NCI-H524 (cell line): ENCODE data around the gene KPNA6.
A peak's percentile ranks its signal among the peaks of the same experiment; 100 is the strongest.
"Not testable (repeated sequence)": the region's sequence is repeated elsewhere in the genome, so short reads cannot be mapped to it uniquely, and the experiment has no call there.

ENCODE experiments used
- DNase-seq, 2 experiments: peaks; one replicate each; lab custom pipeline; 2025; lab: John Stamatoyannopoulos, UW

Gene KPNA6

DNA sequence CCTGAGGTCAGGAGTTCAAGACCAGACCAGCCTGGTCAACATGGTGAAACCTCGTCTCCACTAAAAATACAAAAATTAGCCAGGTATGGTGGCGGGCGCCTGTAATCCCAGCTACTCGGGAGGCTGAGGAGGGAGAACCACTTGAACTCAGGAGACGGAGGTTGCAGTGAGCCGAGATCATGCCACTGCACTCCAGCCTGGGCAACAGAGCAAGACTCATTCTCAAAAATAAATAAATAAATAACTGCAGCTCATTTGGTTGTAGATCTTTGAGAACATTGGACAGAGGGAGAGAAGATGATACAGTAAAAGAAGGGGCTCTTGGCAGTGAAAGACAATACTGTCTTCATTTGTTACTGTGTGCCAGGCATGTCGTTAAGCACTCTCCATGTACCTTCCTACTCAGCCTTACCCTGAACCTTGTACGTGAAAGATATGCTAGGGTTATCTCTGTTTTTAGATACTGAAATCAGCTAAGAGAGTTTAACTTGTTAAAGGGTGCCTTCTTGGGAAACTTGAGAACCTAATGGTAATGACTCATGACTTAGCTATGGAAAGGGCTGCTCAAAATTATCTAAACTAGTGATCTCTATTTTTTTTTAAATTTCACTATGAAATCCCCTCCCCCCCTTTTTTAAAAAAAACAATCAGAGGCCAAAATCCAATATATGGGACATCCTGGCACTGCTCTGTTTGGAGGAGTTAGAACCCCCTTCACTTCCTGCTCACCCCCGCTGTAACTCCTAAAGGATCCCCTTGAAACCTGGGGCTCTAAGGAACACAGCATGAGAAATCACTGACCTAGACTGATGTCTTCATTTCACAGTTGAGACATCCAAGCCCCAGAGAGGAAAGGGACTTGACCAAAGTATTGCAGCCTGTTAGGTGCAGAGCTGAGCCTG lies 6.8 kb upstream of the KPNA6 start:
- DNase-seq, result no peak

DNA sequence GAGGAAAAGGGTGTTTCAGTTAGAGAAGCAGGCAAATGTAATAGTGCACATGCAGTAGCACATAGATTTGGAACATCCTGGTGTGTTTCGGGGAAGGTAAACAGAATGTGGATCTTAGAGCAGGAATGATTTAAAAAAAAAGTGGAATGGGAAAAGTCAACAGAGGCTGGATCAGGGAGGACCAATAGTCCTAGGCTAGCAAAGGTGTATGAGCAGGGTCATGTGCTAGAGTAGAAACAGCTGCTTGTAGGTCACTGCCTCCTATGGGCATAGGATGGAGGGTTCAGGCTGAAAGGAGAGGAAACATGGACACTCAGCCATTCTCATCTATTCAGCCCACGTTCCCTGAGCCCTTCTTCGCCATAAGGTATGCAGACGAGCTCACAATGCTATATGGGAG lies 3.7 kb upstream of the KPNA6 start:
- no peak for DNase-seq

DNA sequence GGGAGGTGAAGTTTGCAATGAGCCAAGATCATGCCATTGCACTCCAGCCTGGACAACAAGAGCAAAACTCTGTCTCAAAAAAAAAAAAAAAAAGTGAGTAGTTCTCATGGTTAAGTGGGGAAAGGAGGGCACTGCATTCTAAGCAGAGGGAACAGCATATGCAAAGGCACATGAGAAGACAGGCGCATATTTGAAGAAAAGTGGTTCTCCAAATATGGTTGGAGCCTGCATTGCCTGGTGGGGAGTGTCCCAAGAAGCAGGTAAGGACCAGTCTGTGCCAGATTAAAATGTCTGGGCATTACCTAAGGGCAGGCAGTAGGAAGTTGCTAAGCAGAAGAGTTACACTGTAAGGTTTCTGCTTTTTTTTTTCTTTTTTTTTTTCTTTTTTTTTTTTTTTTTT lies 2.5 kb upstream of the KPNA6 start:
- DNase-seq, result no peak

DNA sequence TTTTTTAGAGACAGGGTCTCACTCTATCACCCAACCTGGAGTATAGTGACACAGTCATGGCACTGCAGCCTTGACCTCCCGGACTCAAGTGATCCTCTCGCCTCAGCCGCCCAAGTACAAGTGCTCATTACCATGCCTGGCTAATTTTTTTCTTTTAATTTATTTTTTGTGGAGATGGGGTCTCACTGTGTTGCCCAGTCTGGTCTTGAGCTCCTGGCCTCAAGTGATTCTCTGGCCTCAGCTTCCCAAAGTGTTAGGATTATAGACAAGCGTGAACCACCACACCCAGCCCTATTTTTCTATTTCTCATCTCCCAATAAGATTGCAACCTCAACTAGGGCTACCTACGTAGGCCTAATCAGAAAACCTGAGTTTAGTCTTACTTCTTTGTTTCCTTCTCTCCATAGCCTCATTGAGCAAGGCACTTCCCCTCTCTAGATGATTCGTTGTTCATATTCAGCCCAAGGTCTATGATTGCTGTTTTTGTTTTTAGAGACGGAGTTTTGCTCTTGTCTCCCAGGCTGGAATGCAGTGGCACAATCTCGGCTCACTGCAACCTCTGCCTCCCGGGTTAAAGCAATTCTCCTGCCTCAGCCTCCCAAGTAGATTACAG lies 1.1 kb upstream of the KPNA6 start:
- no peak for DNase-seq

DNA sequence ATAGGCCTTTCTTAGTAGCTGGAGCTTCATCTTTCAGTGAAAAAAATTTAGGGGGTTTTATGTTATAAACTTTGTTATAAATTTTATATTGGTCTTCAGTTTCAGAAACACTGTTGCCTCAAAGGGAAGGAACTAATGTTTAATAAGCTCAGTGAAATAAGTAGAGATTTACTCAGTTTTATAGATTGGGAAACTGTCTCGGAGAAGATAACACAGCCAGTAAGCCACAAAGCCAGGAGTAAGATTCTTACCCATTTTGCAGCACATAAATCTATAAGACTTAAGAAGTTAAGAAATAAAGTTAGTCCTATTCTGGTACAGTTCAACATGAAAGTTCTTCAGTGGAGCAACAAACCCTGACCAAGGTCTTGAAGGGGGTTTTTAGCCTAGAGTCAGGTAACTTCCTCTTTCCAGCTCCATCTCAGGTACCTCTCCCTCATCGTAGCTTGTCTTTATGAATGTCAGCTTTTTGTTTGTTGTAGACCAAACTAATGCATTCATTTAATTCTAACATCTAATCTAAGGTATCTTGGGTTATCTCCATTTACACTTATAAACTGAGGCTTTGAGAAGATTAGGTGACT lies 3.3 kb downstream of the KPNA6 start:
- no peak for DNase-seq

DNA sequence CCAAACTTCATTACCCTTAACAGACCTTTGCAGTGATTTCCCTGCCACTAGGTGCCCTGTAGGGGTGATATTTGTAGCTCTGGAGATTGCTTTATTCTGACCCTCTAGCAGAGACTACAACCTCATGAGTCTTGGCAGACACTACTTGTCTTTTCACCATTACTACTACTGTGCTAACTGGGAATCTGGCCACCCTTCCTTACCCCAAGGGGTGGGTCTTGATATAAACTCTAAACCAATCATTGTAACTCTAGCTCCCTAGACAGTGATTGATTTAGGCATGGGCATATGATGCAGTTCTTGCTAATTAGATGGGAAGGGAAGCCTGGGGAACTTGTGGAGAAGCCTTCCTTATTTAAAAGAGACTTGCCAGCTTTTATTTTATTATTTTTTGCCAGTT lies 3.9 kb downstream of the KPNA6 start:
- DNase-seq, result no peak

DNA sequence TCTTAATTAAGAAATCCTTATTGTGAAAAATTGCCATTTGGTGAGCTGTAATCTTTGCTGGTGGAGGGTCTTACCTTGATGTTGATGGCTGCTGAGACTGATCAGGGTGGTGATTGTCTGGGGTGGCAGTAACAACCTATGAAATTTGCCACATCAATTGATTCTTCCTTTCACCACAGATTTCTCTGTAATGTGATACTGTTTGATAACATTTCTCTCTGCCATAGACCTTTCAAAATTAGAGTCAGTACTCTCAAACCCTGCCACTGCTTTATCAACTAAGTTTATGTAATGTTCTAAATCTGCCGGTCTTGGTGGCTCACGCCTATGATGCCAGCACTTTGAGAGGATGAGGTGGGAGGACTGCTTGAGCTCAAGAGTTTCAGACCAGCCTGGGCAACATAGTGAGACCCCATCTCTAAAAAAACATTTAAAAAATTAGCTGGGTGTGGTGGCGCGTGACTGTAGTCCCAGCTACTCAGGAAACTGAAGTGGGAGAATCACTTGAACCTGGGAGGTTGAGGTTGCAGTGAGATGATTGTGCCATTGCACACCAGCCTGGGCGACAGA lies 5.0 kb downstream of the KPNA6 start:
- DNase-seq, result no peak

DNA sequence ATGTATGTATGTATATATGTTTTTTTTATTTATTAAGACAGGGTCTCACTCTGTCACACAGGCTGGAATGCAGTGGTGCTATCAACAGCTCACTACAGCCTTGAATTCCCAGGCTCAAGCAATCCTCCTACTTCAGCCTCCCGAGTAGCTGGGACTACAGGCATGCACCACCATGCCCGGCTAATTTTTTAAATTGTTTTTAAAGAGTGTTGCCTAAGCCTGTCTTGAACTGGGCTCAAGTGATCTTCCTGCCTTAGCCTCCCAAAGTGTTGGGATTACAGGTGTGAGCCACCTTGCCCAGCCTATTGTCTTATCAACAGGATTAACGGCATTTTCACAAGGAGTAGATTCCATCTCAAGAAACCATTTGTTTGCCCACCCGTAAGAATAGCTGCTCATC lies 5.6 kb downstream of the KPNA6 start:
- not testable (repeated sequence) for DNase-seq

DNA sequence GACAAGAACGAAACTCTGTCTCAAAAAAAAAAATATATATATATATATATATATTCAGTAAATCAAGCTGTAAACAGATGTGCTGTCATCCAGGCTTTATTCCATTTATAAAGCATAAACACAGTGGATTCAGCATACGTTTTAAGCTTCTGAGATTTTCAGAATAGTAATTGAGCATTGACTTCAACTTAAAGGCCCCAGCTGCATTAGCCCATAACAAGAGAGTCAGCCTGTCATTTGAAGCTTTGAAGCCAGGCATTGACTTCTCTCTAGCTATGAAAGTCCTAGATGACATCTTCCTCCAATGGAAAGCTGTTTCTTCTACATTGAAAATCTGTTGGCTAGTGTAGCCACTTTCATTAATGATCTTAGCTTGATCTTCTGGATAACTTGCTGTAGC lies 6.6 kb downstream of the KPNA6 start:
- no peak for DNase-seq

DNA sequence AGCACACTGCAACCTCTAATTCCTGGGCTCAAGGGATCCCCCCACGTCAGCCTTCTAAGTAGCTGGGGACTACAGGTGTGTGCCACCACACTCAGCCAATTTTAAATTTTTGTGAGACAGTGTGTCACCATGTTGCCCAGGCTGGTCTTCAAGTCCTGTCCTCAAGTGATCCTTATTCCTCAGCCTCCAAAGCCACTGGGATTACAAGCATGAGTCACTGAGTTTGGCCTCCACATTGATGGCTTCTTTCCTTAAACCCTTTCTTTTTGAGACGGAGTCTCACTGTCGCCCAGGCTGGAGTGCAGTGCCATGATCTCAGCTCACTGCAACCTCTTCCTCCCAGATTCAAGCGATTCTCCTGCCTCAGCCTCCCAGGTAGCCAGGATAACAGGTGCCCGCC lies 7.6 kb downstream of the KPNA6 start:
- no peak for DNase-seq

DNA sequence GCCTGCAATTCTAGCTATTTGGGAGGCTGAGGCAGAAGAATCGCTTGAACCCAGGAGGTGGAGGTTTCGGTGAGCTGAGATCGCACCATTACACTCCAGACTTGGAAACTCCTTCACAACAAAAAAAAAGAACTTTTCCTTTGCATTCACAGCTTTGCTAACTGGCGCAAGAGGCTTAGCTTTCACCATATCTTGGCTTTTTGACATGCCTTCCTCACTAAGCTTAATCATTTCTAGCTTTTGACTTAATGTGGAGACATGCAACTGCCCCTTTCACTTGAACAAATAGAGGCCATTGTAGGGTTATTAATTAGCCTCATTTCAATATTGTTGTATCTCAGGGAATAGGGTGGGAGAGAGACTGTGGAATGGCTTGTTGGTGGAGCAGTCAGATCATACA lies 8.7 kb downstream of the KPNA6 start:
- DNase-seq, result no peak

DNA sequence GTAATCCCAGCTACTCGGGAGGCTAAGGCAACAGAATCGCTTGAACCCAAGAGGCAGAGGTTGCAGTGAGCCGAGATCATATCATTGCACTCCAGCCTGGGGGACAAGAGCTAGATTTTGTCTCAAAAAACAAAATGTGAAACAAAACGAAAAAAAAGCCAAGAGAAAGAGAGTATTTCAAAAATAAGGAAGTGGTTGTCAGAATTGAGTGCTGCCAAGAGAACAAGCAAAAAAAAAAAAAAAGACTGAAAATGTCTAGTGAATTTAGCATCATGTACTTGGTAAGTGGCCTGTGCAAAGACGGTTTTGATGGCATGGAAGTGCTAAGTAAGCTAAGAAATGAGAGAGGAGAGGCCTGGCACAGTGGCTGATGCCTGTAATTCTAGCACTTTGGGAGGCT lies 14.3 kb downstream of the KPNA6 start:
- DNase-seq, result no peak

DNA sequence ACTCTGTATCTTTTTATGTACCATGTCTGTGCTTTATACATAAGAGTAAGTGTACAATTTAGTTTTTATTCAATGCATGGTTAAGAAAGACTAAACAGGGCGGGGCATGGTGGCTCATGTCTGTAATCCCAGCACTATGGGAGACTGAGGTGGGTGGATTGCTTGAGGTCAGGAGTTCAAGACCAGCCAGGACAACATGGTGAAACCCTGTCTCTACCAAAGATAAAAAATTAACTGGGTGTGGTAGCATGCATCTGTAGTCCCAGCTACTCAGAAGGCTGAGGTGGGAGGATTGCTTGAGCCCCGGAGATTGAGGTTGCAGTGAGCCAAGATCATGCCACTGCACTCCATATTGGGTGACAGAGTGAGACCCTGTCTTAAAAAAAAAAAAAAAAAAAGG lies 15.5 kb downstream of the KPNA6 start:
- DNase-seq, result not testable (repeated sequence)

DNA sequence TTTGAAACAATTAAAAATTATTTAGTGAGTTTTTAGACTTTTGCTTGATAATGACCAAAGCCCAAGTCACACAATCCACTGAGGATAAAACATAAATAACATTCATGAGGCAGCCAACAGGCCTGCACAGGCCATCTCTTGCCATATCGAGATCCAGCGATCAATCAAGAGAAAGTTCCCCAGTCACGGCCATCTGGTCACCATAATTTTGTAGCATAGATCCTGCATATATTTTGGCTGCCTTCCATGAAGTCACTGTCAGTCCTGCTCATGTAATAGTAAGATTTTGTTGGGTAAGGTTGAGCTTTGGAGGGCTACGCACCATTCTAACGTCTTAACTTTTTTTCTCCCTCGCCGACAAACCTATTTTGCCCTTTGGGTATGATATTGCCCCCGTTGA lies 17.5 kb downstream of the KPNA6 start:
- DNase-seq, result peak; percentile 31 to 67

DNA sequence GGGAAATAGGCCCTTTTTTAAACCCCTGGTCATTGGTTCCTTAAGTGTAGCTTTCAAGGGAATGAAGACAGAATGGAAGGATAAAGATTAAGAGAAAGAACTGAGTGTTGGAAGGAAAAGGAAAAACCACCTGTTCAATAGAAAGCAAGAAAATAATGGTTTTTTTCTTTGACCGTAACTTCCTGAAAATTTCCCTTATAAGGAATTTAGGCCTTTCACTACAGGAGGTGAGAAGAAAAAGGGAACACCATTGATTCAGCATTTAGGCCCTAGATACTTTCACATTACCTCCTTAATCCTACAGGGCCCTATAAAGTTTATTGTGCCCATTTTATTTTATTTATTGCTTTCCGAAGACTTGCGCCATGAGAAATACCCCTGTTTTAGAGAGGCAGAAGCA lies 18.9 kb downstream of the KPNA6 start:
- no peak for DNase-seq

DNA sequence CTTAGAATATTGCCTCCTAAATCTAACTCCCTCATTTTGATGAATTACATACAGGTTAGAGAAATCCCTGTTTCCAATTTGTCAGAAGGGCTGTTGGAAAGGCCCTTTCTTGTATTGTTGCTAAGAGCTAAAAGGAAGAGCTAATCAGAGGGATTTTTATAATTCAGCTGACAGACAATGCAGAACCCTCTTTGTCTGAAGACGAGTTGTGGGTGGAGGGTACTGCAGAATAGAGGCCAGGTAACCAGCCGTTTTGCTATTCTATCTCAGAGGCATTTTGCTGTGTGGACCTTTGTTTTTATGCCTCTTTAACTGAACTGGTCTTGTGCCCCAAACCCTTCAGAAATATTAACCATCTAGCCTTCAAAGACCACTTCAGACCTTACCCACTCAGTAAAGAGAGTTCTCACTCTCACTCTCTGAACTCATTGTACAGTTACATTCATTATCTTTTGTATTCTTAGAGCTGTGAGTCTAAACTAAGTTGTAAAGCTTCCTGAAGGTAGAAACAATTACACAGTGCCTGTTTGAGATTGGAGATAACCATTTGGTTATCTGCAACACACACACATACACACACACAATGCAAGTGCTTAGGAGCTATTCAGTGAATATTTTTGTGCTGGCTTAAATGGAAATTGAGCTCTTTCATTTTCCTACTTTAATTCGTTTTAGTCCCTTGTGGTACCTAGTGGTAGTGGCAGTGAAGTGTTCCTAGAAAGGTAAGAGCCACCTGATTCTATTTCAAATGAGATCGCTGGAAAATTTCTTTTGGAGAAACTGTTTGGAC lies 19.7 kb downstream of the KPNA6 start:
- DNase-seq, result no peak

DNA sequence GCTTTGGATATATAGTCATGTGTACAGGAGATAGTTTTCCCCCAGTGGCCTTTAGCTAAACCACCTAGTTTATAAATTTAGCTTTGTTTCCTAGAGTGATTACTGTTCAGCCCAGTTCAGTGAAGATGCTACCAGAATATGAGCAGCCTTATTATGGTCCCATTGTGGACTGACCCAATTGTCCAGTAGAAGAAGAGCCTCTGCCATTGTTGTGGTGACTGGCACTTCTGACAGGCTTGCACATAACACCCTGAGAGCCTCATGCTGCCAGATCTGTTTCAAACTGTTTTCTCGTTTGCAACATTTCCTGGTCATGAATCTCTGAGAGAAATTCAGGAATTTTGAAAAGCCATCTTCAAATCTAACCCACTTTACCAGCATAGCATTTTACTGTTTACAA lies 20.6 kb downstream of the KPNA6 start:
- DNase-seq, result no peak

DNA sequence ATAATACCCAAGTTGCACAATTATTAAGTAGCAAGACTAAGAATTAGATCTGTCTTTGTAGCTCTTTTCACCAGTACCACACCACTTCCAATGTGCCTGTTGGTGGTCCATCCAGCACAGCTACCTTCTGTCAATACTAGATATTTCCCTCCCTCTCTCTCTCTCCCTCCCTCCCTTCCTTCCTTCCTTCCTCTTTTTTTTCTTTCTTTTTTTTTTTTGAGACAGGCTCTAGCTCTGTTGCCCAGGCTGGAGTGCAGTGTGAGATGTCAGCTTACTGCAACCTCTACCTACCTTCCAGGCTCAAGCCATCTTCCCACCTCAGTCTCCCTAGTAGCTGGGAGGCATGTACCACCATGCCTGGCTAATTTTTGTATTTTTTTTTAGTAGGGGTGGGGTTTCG lies 21.1 kb downstream of the KPNA6 start:
- DNase-seq, result no peak

DNA sequence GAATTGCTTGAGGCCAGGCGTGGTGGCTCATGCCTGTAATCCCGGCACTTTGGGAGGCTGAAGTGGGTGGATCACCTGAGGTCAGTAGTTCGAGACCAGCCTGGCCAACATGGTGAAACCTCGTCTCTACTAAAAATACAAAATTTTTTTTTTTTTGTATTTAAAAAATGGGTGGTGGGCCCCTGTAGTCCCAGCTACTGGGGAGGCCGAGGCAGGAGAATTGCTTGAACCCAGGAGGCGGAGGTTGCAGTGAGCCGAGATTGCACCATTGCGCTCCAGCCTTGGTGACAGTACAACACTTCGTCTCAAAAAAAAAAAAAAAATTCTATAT lies 26.1 kb downstream of the KPNA6 start:
- DNase-seq, result not testable (repeated sequence)

DNA sequence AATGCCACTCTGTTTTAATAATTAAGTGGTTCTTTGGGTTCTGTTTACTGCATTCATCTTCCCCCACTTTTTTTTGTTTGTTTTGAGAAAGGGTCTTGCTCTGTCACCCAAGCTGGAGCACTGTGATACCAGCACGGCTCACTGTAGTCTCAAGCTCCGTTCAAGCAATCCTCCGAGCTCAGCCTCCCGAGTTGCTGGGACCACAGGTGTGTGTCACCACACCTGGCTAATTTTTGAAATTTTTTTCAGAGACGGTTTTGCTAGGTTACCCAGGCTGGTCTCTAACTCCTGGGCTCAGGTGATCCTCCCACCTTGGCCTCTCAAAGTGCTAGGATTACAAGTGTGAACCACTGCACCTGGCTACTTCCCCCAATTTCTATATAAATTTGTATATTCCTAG lies 29.3 kb downstream of the KPNA6 start:
- DNase-seq, result no peak

DNA sequence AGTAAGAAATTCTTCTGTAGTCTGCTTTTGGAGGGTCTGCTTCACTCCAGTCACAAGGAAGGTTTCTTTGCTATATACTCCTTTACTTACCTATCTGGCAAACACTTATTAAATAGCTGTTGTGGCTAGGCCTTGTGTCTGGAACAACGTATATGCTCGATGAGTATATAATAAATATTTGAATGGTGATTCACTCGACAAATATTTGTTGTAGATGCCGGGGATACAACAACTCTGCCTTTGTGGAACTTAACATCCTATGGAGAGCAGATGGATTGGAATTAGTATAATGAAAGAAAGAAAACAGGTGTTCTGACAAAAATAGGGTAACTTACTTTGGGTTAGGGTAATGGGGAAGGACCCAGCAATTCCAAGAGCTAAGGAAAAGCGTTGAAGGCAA lies 31.1 kb downstream of the KPNA6 start:
- no peak for DNase-seq
